ENCODE results near the gene NPEPPS. TPM values are rescaled to one million over a fixed set of nuclear protein-coding genes. Genes with fewer than 3 reads are reported as not detected.
A peak's percentile ranks its signal among the peaks of the same experiment; 100 is the strongest.

The NPEPPS gene
- total RNA-seq, 2 experiments from 2014 or later = 113 to 114 TPM

DNA sequence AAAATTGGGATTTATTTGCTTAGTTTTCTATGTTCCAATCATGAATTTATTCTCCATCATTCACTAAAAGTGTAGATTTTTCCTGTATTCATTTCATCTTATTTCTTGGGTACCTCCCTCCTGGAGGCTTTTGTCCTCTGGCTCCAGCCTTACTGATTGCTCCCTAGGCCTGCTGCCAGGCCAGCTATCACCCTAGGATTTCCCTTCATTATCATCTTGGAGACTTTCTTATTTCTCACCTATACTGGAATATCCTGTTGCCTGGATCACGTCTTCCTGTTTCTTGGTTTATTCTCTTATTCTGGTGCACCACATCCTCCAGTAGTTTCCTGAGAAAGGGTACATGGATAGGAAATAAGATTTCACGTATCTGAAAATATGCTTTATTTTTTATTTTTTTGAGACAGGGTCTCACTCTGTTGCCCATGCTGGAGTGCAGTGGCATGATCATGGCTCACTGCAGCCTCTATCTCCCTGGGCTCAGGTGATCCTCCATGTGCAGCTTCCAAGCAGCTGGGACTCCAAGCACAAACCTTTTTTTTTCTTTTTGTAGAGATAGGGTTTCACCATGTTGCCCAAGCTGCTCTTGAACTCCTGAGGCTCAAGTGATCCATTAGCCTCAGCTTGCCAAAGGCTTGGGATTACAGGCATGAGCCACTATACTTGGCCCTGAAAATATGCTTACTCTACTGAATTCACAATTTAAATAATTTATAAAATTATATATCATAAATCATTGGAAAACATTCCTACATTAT is 105.5 kb downstream of the NPEPPS start:
- ChIA-PET CTCF (interaction anchor here (1.0 to 1.4 kb wide), 2 partner anchors 13 to 21 kb away, joined by 3 to 5 read pairs; partner anchors contain the start of gene KPNB1), POLR2A (no interaction called here)
- H3K4me1 Mint-ChIP-seq (ENCODE audit: low read depth) = peaks cover 5% of the 10 kb centered on the region
- no peaks in the 10 kb centered on the region for H3K9me3 Mint-ChIP-seq
- H3K27ac Mint-ChIP-seq = no peak overlapping the region
- peaks cover 2% of the 10 kb centered on the region for H3K36me3 Mint-ChIP-seq
- intact Hi-C loops (cut with micrococcal nuclease) = no loop called here
- no peak for DNase-seq
- no peaks in the 10 kb centered on the region for H3K27me3 Mint-ChIP-seq
- H3K4me3 Mint-ChIP-seq = no peak overlapping the region

DNA sequence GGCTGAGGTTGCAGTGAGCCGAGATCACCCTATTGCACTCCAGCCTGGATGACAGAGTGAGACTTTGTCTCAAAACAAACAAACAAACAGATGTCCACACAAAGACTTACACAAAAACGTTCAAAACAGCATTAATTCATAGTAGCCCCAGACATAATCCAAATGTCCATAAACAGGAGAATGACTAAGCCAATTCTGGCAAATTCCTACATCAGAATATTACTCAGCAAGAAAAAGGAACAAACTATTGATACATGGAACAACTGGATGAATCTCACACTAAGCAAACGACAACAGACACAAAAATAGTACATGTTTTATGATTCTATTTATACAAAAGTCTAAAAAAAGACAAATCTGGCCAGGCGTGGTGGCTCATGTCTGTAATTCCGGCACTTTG is 108.0 kb downstream of the NPEPPS start:
- peaks cover 2% of the 10 kb centered on the region for H3K36me3 Mint-ChIP-seq
- POLR2A ChIA-PET = no interaction called here
- no peak for DNase-seq
- H3K27me3 Mint-ChIP-seq = no peaks in the 10 kb centered on the region
- no peak overlapping the region for H3K4me3 Mint-ChIP-seq
- H3K4me1 Mint-ChIP-seq (ENCODE audit: low read depth) = peaks cover 5% of the 10 kb centered on the region
- CTCF ChIA-PET = no interaction called here
- H3K27ac Mint-ChIP-seq = no peak overlapping the region
- H3K9me3 Mint-ChIP-seq = no peaks in the 10 kb centered on the region
- intact Hi-C loops (cut with micrococcal nuclease) = no loop called here

DNA sequence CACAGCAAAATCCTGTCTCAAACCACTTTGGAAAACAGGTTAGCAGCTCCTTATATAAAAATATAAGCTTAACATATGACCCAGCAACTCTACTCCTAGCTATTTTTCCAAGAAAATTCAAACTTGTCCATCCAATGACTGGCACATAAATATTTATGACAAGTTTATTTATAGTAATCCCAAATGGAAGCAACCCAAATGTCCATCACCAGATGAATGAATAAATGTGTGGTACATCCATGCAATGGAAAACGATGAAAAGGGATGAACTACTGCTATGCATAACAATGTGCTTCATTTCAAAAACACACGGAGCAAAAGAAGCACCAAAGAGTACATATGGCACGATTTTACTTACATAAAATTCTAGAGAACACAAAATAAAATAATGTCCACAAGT is 109.2 kb downstream of the NPEPPS start:
- ChIA-PET CTCF (no interaction called here), POLR2A (no interaction called here)
- intact Hi-C loops (cut with micrococcal nuclease) = no loop called here
- no peaks in the 10 kb centered on the region for H3K27me3 Mint-ChIP-seq
- H3K27ac Mint-ChIP-seq = no peak overlapping the region
- no peak for DNase-seq
- no peaks in the 10 kb centered on the region for H3K9me3 Mint-ChIP-seq
- peaks cover 5% of the 10 kb centered on the region for H3K4me1 Mint-ChIP-seq (ENCODE audit: low read depth)
- no peak overlapping the region for H3K4me3 Mint-ChIP-seq
- H3K36me3 Mint-ChIP-seq = peaks cover 2% of the 10 kb centered on the region

DNA sequence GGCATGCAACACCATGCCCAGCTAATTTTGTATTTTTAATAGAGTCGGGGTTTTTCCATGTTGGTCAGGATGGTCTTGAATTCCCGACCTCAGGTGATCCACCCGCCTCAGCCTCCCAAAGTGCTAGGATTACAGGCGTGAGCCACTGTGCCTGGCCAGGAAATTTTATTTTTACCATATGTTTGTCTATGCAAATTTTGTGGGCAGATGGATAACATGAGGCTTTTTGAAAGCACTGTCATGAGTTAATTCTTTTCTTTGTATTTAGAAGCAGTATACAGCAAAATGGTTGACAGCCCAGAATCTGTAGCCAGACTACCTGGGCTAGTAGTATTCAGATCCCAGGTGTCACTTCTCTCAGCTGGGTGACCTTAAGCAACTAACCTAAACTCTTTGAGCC is 110.3 kb downstream of the NPEPPS start:
- intact Hi-C loops (cut with micrococcal nuclease) = no loop called here
- ChIA-PET CTCF (no interaction called here), POLR2A (no interaction called here)
- Mint-ChIP-seq H3K36me3 (peaks cover 2% of the 10 kb centered on the region), H3K27ac (no peak overlapping the region), H3K9me3 (no peaks in the 10 kb centered on the region), H3K27me3 (no peaks in the 10 kb centered on the region), H3K4me3 (no peak overlapping the region), H3K4me1 (ENCODE audit: low read depth) (peaks cover 5% of the 10 kb centered on the region)
- no peak for DNase-seq

DNA sequence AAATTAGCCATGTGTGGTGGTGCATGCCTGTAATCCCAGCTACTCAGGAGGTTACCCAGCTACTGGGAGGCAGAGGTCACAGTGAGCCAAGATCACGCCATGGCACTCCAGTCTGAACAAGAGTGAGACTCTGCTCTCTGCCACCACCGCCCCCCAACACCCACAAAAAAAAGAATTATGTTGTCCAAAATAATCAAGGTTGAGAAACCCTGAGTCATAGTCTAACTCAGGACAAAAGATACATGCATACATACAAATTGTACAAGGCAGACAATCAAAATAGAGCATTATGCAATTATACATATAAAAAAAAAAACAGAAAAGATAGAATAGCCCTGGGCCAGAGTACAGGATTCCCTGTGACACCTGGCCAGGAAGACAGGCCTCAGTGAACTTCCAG is 112.2 kb downstream of the NPEPPS start:
- no peaks in the 10 kb centered on the region for H3K9me3 Mint-ChIP-seq
- no peak for DNase-seq
- H3K27me3 Mint-ChIP-seq = no peaks in the 10 kb centered on the region
- ChIA-PET POLR2A (interaction anchor here (0.6 to 0.7 kb wide), 2 partner anchors 9 to 39 kb away, joined by 3 to 7 read pairs; no protein-coding TSS in a partner anchor), CTCF (interaction anchor here (2.5 kb wide), 1 partner anchor 27 kb away, joined by 11 read pairs; no protein-coding TSS in a partner anchor)
- no peak overlapping the region for H3K27ac Mint-ChIP-seq
- peaks cover 2% of the 10 kb centered on the region for H3K36me3 Mint-ChIP-seq
- H3K4me1 Mint-ChIP-seq (ENCODE audit: low read depth) = peaks cover 9% of the 10 kb centered on the region
- no peak overlapping the region for H3K4me3 Mint-ChIP-seq
- intact Hi-C loops (cut with micrococcal nuclease) = no loop called here

DNA sequence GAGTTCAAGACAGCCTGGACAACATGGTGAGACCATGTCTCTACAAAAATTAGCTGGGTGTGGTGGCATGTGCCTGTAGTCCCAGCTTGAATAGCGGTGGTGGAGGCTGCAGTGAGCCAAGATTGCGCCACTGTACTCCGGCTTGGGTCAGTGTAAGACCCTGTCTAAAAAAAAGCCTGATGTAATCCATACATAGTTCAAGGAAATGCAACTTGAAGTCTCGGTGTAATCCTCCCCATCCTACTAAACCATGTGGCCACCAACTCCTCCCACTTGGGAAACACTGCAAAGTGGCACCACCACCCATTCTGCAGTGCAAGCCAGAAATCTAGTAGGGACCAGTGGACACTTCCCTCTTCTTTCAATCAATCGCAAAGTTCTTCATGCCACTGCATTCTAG is 113.4 kb downstream of the NPEPPS start:
- Mint-ChIP-seq H3K36me3 (peaks cover 2% of the 10 kb centered on the region), H3K27ac (no peak overlapping the region), H3K27me3 (no peaks in the 10 kb centered on the region), H3K4me3 (no peak overlapping the region), H3K4me1 (ENCODE audit: low read depth) (peaks cover 14% of the 10 kb centered on the region), H3K9me3 (no peaks in the 10 kb centered on the region)
- POLR2A ChIA-PET = no interaction called here
- CTCF ChIA-PET = interaction anchor here (1.2 to 2.5 kb wide), 2 partner anchors 13 to 29 kb away, joined by 5 to 11 read pairs; no protein-coding TSS in a partner anchor
- no peak for DNase-seq
- intact Hi-C loops (cut with micrococcal nuclease) = no loop called here

DNA sequence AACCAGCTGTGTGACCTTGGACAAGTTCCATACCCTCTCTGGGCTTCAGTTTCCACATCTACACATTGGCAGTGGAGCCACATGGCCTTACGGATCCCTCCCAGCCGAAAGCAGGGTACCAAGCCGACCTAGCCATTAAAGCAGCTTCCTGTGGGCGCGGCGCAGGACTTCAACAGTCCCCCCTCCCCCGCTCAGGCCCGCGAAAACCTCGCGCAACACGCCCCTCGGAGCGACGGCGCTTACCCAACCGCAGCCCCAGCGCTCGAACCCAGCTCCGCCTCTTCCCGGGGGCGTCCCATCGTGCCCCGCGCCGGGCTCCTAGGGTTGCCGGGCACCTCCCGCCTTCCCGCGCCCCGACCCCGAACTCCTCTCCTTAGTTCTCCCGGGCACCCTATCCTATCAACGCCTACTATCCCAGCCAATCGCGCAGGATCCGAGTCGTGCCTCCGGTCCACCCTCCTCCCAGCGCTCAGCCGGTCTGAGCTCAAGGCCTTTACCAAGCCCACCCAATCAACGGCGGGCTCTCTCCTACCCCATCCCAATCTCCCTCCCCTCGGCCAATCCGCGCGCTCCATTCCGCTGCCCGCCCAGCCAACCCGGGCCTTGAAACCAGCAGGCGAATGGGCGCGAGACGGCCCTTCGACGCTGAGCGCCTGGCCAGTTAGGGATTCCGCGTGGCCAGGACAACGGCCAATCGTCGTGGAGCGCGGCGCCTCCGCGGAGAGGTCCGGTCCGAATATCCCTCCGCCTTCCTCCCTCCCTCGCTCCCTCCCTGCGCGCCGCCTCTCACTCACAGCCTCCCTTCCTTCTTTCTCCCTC is 118.5 kb downstream of the NPEPPS start, which contains the start of gene KPNB1:
Gene KPNB1 (plus strand): TSS at position 767 of the 819 bp plus-strand sequence. CDS start 326 bp downstream, outside the sequence.
- peak; percentile 100 for DNase-seq
- peak within 1 kb of the TSS; percentile 98 for H3K27ac Mint-ChIP-seq
- CTCF ChIA-PET = interaction anchor here (0.6 to 2.3 kb wide), 9 partner anchors 10 to 141 kb away, joined by 3 to 17 read pairs (median 5); partner anchors contain the start of gene TBX21
- POLR2A ChIA-PET = interaction anchor here (0.6 to 5.1 kb wide), 17 partner anchors 10 to 246 kb away, joined by 3 to 31 read pairs (median 4); partner anchors contain the start of gene TBX21
- H3K27me3 Mint-ChIP-seq = no peaks in the 10 kb centered on the region
- peaks cover 36% of the 10 kb centered on the region for H3K36me3 Mint-ChIP-seq
- H3K4me1 Mint-ChIP-seq (ENCODE audit: low read depth) = peaks cover 44% of the 10 kb centered on the region
- peak within 1 kb of the TSS; percentile 92 for H3K4me3 Mint-ChIP-seq
- H3K9me3 Mint-ChIP-seq = no peaks in the 10 kb centered on the region
- intact Hi-C loops (cut with micrococcal nuclease) = loop anchor here (1.0 to 5.0 kb wide), 9 partner anchors 11 to 321 kb away; partner anchors contain the start of gene TBKBP1

DNA sequence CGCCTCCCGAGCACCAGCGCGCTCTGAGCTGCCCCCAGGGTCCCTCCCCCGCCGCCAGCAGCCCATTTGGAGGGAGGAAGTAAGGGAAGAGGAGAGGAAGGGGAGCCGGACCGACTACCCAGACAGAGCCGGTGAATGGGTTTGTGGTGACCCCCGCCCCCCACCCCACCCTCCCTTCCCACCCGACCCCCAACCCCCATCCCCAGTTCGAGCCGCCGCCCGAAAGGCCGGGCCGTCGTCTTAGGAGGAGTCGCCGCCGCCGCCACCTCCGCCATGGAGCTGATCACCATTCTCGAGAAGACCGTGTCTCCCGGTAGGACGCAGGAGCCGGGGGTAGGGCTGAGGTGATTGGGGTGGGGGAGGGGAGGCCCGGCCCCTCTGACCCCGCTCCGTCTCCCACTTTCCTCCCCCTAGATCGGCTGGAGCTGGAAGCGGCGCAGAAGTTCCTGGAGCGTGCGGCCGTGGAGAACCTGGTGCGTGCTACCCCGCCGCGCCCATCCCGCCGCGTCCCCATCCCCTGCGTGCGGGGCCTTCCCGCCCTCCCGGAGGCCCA is 119.1 kb downstream of the NPEPPS start:
- intact Hi-C loops (cut with micrococcal nuclease) = loop anchor here (1.0 to 5.0 kb wide), 9 partner anchors 10 to 320 kb away; partner anchors contain the start of gene TBKBP1
- ChIA-PET CTCF (interaction anchor here (1.0 to 2.3 kb wide), 7 partner anchors 14 to 140 kb away, joined by 3 to 17 read pairs (median 6); partner anchors contain the start of gene TBX21), POLR2A (interaction anchor here (0.6 to 5.1 kb wide), 18 partner anchors 9 to 245 kb away, joined by 3 to 31 read pairs (median 4); partner anchors contain the start of gene TBX21)
- peak overlapping the region; percentile 98 for H3K27ac Mint-ChIP-seq
- H3K4me3 Mint-ChIP-seq = peak overlapping the region; percentile 92
- H3K27me3 Mint-ChIP-seq = no peaks in the 10 kb centered on the region
- H3K4me1 Mint-ChIP-seq (ENCODE audit: low read depth) = peaks cover 51% of the 10 kb centered on the region
- peaks cover 43% of the 10 kb centered on the region for H3K36me3 Mint-ChIP-seq
- DNase-seq = no peak
- H3K9me3 Mint-ChIP-seq = no peaks in the 10 kb centered on the region

DNA sequence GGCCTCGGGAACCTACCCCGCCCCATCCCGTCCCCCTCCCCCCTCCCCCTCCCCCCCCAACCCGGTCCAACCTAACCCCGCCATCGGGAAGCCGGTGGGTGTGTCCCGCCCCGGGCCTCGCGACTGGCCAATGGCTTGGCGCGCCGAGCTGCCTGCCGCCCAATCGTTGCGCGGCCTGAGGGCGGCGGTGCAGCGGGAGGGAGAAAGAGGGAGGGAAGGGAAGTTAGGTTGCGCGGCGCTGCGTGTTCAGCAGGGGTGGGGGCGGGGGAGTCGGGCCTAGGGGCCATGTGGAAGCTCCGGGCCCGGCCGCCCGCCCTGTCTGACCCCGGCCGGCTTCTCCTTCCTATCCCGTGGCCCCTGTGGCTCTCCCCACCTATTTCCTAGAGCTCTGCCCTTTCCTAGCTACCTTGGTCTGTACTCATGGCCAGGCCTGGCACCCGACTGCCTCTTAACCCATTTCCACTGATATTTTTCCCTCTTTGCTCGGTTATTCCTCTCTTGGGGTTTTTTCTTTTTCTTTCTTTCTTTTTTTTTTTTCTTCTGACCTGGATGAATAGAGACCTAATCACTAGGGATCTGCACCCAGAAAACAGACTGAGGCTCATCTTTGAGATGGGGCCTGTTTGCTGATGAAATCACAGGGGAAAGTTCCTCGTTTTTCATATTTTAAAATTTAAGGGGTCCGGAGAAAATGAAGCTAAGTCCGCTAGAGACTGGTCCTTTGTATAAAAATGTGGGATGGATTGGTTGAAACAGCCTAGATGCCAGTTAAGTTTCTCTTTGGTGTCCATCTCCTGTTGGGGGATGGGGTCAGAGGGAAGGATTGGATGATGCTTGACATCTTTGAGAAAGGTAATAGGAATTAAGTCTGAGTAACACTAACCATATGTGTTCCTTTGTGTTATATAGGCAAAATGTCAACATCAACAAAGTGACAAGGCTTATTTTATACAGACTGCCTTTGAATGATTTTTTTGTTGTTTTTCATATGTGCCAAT is 119.9 kb downstream of the NPEPPS start:
- peak overlapping the region; percentile 85 for H3K4me3 Mint-ChIP-seq
- H3K27me3 Mint-ChIP-seq = no peaks in the 10 kb centered on the region
- POLR2A ChIA-PET = interaction anchor here (0.8 to 5.1 kb wide), 12 partner anchors 8 to 158 kb away, joined by 3 to 31 read pairs (median 6); partner anchors contain the start of gene TBX21
- CTCF ChIA-PET = interaction anchor here (0.7 to 2.3 kb wide), 5 partner anchors 13 to 82 kb away, joined by 3 to 17 read pairs (median 3); partner anchors contain the start of gene TBX21
- peaks cover 59% of the 10 kb centered on the region for H3K4me1 Mint-ChIP-seq (ENCODE audit: low read depth)
- intact Hi-C loops (cut with micrococcal nuclease) = no loop called here
- peaks cover 51% of the 10 kb centered on the region for H3K36me3 Mint-ChIP-seq
- peak; percentile 97 for DNase-seq
- H3K9me3 Mint-ChIP-seq = no peaks in the 10 kb centered on the region
- H3K27ac Mint-ChIP-seq = peak overlapping the region; percentile 98

DNA sequence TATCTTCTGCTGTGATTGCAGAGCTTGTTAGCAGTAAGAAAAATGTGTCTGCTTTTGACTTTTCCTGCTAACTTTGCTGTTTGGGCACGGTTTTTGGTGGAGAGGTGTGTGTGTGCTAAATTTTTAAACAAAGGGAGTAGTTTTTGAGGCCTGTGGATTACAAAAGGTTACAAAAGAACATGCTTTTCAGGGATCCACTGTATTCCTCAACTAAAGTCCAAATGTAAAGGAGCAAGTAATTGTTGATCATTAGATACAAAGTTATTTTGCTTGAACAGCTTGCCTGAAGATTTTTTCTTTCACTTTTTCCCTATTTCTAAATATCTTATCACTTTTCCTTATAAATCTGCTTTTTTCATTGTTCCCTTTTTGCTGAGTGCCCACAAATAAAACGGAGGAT is 120.8 kb downstream of the NPEPPS start:
- Mint-ChIP-seq H3K4me1 (ENCODE audit: low read depth) (peaks cover 68% of the 10 kb centered on the region), H3K36me3 (peaks cover 58% of the 10 kb centered on the region), H3K27me3 (no peaks in the 10 kb centered on the region), H3K4me3 (peak overlapping the region; percentile 85), H3K27ac (peak overlapping the region; percentile 98), H3K9me3 (no peaks in the 10 kb centered on the region)
- ChIA-PET POLR2A (interaction anchor here (0.6 to 5.1 kb wide), 5 partner anchors 9 to 83 kb away, joined by 3 to 31 read pairs (median 9); partner anchors contain the start of gene TBX21), CTCF (interaction anchor here (1.0 to 4.8 kb wide), 3 partner anchors 12 to 81 kb away, joined by 3 to 38 read pairs (median 5); partner anchors contain the start of gene TBX21)
- intact Hi-C loops (cut with micrococcal nuclease) = no loop called here
- no peak for DNase-seq
